HG02623 (cell line): ENCODE results near the gene MTMR8.
"Not testable (repeated sequence)": the region's sequence is repeated elsewhere in the genome, so short reads cannot be mapped to it uniquely, and the experiment has no call there.

ENCODE experiments used
- ATAC-seq: cut with Tn5 transposase; IDR thresholded peaks from one replicate; pipeline ENCODE4 v1.9.1; 2021; ENCODE audit warnings: moderate library complexity; ENCODE audit not compliant: unreplicated experiment

Gene MTMR8

DNA sequence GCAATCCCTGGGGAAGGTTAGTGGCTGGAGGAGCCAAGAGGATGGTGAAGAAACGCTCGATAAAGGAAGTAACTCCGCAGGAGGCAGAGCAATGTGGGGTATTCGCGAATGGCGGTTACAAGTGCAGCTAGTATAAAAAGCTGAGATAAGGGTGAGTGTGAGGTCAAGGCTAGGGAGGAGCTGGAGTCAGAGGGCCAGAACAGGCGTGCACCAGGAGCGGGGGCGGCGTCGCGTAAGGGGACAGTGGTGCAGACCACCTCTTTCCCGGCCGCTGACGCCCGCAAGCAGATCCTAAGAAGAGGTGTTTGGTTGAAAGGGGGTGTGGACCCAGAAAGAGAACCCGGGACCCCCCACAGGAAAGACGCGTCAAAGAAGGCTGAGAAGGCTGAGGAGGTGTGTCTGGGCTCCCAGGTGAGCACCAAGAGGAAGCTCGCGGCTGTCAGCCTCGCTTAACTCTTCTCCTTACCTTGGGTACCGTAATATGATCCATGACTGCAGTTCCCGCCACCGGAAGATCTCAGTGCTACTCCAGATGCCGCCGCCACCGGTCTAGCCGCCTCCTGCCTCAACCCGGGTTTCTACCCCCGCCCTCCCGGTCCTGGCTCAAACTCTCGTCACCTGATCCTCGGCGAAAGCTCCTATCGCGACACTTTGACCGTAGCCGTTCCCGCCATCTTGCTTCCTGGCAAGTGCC is at the start of gene MTMR8:
Gene MTMR8, minus strand, starts transcription at position 579 of the 694 bp plus-strand sequence. Its CDS starts 89 bp downstream, at position 490.
- peak; percentile 92 for ATAC-seq

DNA sequence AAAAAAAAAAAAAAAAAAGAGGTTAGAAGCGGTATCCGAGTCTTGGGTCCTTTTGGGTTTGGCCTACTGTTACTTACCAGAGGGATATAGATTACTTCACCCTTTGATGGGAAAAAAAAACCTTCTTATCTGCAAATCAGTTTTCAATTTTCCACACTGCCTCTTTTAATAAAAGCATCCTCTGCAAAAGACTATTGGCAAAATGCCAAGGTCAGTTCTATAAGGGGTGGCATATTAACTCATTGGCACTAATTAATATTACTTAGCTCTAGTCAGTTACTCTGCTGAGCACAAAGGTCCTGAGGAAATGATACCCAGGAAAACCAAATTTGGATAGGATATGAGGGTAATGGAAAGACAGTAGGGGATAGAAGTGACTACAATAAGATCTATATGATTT is 44.3 kb upstream of the MTMR8 start:
- no peak for ATAC-seq

DNA sequence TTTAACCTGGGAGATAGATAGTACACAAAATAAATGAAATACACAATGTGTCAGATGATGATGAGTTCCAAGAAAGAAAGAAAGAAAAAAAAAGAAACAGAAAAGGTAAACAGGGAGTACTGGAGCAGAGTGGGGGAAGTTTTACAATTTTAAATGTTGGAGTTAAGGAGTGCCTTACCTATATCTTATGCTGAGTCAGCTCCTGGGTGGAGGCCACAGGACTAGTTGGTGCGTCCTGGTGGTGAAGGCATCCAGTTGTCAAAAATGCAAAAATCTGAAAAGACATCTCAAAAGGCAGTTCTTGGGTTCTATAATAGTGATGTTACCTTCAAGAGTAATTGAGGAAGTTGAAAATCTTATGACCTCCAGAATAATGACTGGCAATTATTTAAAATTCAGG is 42.4 kb upstream of the MTMR8 start:
- no peak for ATAC-seq

DNA sequence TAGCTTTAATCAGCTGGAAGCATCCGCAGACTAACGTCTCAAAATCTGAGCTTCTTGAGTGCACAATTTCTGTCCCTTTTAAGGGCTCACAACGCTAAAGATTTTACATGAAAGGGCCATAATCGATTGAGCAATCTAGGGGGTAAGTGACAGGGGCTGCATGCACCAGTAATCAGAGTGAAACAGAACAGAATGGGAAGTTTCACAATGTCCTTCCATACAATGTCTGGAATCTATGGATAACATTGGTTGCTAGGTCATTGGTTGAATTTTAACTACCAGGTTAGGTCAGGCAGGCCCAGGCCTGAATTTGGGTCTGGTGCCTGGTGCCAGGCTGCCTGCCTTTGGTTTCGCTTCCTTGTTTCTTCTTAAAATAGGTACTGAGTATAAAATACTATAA is 42.0 kb upstream of the MTMR8 start:
- no peak for ATAC-seq

DNA sequence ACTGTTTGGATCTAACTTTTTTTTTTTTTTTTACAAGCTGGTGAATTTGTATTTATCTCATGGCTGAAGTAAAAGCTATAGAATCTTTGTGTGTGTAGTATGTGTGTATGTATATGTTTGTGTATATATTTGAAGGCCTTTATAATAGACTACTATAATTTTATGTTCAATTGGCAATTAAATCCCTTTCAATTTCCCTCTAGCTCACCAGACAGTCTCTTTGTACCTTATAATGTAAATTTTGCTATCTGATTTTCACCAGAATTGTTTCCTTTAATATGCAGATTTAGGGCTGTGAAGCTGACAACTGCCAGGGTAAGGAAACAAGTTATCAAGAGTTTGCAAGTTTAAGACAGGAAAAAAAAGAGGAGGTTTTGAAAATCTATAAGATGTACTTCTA is 33.1 kb upstream of the MTMR8 start:
- ATAC-seq: no peak

DNA sequence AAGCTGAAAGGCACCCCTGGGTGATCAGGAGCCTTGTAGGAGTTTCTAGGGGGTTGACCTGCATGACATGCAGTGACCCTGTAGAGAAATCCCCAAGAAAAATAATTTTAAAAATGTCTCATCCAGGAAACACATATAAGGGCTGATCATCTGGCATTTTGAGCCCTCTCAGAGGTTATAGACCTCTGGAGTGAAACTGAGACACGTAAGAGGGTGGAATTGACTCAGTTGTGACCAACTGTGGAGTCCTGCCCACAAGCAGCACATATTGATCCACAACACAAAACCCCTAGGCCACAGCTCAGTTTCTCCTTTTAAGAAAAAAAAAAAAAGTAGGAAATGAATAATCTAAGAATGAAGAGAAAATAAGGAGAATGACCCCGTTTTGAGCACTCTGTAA is 32.5 kb upstream of the MTMR8 start:
- peak; percentile 97 for ATAC-seq

DNA sequence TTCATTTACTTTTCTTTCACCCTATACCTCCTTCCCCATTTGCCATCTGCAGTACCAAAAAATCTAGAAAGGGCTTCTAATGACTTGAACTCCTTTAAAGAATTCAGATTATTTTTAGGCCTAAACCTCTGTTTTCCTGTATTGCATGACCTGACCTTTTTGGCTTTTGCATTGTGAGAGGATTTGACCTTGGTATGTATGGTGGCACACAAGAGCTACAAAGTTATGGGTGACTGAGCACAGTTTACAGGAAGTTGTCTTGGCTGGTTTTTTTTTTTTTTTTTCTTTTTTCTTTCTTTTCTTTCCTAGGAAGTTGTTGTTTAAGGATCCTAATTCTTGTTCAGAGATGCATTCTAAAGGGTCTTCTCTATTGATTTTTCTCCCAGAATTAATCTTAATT is 32.0 kb upstream of the MTMR8 start:
- ATAC-seq: no peak

DNA sequence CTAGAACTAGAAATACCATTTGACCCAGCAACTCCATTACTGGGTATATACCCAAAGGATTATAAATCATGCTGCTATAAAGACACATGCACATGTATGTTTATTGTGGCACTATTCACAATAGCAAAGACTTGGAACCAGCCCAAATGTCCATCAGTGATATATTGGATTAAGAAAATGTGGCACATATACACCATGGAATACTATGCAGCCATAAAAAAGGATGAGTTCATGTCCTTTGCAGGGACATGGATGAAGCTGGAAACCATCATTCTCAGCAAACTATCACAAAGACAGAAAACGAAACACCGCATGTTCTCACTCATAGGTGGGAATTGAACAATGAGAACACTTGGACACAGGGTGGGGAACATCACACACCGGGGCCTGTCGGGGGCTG is 14.5 kb upstream of the MTMR8 start:
- not testable (repeated sequence) for ATAC-seq

DNA sequence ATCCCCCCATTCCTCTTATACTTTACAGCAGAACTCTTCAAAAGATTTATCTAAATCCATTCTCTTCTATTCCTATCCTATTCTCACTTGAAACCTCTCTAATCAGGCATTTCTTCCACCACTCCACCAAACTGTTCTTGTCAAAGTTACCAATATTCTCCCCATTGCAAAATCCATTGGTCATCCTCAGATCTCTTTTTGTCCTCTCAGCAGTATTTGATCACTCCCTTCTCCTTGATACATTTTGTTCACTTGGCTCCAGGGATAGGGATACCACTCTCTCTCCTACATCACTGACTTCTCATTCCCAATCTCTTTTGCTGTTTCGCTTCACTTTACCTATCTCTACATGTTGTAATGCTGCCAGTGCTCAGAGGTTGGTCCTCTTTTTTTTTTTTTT is 2.8 kb upstream of the MTMR8 start:
- no peak for ATAC-seq

DNA sequence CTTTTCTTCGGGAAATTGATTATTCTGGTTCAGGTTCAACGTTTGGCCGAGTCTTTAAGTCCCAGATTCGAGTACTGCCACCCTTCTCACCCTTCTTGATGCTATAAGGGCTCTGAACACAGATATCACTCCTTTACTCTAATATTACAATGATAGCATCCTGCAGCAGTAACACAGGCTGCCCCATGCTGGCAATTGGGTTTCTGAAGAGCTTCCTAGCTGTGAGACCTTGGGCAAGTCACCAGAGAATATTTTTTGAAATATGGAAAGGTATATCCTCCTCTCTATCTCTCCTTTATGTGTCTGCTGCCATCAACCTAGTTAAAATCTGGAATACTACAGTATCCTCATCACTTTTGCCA is 297 bp upstream of the MTMR8 start:
- ATAC-seq: peak; percentile 10

DNA sequence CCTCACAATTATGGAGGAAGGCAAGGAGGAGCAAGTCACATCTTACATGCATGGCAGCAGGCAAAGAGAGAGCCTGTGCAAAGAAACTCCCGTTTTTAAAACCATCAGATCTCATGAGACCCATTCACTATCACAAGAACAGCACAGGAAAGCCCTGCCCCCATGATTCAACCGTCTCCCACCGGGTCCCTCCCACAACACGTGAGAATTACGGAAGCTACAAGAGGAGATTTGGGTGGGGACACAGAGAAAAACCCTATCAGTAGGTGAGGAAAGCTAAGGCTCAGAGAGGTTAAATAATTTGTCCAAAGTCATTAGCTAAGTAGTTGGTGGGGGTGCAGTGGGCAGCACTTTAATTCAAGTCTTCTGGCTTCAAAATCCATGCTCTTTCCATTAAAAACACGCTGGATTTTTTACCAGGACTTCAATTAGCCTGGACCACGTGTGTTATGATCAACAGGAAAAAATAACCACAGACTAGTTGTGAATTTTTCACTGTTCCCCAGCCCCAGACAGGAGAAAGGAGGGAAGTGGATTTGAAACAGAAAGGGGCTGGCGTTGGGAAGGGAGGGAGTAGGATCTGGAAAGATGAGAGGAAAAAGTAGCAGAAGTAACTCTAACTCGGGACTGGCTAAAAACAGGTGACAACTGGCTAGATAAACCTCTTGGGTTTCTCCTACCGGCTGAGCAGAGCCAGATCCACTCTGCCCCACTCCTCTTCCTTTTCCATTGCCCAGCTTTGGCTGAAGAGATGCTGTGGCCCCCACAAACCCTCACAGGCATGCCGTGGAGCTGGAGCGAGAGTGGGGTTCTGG is 986 bp downstream of the MTMR8 start:
- no peak for ATAC-seq

DNA sequence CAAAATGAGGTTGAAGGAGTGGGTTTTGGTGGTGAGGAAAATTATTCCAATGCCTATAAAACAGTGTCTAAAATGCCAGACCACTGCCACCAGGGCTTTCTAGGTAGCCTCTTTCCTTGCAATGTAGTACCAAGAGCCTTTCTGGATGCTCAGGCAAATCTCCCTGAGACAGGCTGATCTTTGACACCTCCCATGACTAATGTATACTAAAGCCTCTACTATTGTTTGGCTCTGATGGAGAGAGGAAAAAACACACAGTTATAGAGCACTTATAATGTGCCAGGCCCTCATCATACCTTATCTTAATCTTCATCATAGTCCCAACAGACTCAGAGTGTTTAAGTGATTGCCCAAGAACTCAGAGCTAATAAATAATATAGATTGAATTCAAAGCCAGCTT is 5.8 kb downstream of the MTMR8 start:
- no peak for ATAC-seq

DNA sequence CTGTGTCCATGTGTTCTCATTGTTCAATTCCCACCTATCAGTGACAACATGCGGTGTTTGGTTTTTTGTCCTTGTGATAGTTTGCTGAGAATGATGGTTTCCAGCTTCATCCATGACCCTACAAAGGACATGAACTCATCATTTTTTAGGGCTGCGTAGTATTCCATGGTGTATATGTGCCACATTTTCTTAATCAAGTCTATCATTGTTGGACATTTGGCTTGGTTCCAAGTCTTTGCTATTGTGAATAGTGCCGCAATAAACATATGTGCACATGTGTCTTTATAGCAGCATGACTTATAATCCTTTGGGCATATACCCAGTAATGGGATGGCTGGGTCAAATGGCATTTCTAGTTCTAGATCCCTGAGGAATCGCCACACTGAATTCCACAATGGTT is 14.5 kb downstream of the MTMR8 start:
- not testable (repeated sequence) for ATAC-seq

DNA sequence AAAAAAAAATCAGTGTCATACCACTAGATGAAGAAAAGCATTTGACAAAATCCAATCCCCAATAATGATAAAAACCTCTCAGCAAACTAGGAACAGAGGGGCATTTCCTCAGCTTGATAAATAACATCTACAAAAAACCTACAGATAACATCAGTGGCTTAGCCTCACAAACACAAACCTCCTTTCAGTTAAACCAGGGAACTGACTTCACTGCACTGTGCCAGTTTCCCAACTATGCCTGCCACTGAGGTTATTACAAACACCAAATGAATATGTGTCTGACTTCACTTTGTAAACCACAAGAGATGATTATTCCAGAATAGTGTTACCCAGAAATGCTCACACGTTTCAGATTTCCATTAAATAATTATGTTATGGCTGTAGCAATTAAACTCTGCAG is 15.3 kb downstream of the MTMR8 start:
- no peak for ATAC-seq

DNA sequence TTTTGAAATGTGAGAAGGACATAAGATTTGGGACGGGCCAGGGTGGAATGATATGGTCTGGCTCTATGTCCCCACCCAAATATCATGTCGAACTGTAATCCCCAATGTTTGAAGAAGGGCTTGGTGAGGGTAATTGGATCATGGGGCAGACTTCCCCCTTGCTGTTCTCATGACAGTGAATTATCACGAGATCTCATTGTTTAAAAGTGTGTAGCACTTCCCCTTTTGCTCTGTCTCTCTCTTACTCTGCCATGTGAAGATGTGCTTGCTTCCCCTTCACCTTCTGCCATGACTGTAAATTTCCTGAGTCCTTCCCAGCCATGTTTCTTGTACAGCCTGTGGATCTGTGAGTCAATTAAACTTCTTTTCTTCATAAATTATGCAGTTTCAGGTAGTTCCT is 17.5 kb downstream of the MTMR8 start:
- no peak for ATAC-seq

DNA sequence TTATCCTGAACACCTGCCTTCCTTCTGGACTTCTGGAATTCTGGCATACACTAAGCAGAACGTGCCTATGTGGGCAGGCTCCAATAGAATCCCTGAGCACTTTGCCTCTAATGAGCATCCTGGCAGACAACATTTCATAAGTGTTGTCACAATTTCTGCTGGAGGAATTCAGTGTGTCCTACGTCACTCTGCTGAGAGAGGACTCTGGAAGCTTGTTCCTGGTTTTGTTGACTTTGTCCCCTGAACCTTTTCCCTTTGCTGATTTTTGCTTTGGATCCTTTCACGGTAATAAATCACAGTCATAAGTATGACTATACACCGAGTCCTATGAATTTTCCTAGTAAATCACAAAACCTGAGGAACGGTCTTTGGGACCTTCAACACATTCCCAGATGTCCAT is 43.2 kb downstream of the MTMR8 start:
- ATAC-seq: no peak

DNA sequence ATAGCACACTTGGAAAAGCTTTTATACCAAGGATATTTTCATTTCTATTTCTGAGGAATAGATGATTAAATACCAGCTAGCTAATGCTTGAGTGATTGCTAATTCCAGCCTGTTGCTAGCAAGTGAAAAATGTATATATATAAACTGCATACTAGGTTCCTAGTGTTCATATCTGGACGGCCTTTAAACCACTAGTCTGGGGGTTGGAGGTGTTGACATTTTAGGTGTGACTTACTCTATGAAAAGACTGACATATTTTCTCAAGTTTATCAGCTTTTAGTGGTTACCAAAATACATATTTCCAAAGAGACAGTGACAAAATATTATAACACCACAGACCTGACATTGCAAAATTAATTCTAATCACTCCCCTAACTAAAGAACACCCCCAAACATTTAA is 44.7 kb downstream of the MTMR8 start:
- no peak for ATAC-seq

DNA sequence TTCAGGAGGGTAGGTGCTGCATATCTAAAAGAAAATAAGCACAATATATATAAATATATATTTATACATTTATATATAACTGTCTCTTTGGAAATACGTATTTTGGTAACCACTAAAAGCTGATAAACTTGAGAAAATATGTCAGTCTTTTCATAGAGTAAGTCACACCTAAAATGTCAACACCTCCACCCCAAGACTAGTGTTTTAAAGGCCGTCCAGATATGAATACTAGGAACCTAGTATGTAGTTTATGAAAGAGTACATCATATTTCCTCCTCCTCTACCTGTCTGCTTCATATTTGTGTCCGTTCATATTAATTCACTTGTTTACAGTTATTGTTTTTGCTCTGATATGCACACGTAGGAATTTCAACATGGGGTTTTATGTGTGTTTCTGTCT is 45.2 kb downstream of the MTMR8 start:
- ATAC-seq: no peak

DNA sequence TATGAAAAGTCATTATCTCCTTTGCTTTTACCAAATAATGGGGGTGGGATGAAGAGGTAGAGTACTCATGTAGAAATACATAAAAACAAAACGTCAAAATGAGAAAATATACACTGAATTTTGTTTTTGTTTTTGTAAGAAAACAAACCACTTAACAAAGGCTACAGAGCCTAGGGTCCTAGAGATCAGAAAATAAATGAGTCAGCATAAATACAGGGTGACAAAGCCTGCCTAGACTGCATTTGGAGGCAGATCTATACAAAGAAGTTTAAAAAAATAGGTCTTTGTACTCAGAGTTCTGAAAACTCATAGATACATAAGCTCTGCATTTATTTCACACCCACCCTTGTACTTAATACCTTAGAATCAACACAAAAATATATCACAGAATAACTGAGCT is 52.4 kb downstream of the MTMR8 start:
- ATAC-seq: no peak

DNA sequence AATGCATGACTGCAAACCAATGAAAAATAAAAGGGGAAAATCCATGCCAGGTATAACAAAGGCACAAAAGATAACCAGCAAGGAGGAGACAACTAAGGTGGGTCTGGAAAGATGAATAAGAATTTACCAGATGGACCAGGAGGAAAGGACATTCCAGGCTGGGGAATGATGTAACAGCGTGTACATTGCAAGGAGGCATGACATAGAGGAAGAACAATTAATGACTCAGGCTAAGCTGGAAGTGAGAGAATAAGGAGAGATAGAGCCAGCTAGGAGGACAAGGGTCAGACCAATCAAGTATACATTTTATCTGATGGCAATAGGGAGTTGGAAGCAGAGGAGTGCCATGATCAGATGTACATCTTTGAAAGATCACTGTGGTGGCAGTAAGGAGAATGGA is 57.0 kb downstream of the MTMR8 start:
- ATAC-seq: no peak

DNA sequence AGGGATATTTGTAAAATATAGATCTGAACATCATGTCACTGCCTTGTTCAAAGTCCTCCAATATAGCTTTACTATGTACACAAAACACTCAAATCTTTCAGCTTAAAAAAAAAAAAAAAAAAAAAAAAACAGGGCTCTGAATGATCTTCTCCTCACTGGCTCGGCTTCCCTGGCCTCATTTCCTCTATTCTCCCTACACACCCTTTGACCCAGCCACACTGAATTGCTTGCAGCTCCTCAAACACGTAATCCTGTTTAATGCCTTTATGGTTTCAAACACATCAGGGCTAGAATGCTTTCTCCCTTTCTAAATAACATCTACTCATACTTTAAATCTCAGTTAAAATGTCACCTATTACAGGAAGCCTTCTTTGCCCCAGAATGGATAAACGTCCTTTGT is 60.8 kb downstream of the MTMR8 start:
- ATAC-seq: no peak

DNA sequence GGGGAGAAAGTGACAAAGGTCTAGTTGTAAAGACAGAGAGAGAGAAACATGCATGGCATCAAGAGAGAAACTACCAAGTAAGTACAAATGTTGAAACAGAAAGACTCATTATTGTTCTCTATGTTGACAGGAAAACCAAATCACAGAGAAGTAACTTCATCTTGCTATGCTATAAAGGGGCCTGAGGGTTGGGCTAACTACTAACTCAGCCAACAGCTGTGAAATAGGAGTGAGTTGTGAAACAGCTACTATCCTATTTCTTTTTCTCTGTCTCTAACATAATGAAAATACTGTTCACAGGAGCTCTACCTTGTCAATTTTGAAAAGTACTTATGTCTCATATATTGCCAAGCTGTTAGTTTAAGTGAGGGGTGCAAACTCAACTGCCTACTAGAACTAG is 65.0 kb downstream of the MTMR8 start:
- ATAC-seq: no peak

DNA sequence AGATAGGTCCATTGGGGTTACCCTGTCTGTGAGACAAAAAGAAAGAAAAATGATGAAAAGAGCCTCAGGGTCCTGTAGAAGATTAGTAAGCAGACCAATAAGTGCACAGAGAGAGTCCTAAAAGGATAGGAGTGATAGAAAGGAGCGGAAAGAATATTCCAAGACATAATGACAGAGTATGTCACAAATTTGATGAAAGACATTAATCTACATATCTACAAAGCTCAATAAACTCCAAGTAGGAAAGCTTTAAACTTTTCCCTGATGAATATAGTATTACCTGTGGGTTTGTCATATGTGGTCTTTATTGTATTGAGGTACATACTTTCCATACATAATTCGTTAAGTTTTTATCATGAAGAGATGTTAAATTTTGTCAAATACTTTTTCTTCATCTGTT is 73.7 kb downstream of the MTMR8 start:
- ATAC-seq: no peak
